K562 (cell line): ENCODE data around the gene HBG1. TPM values are rescaled to one million over a fixed set of nuclear protein-coding genes. Genes with fewer than 3 reads are reported as not detected.
A peak's percentile ranks its signal among the peaks of the same experiment; 100 is the strongest.

Source experiments
- CEBPB ChIP-seq: fragments of 450-650 bp; IDR thresholded peaks from 2 replicates; pipeline ENCODE4 v1.6.1; 2016; ENCODE audit warnings: missing genetic modification characterization, missing compliant biosample characterization
- FOXA1 ChIP-seq: fragments of 450-650 bp; IDR thresholded peaks from 2 replicates; pipeline ENCODE4 v1.6.1; 2016; ENCODE audit warnings: mild to moderate bottlenecking, borderline replicate concordance
- GMEB1 ChIP-seq: fragments of 250-450 bp; sonication (Bioruptor Pico); IDR thresholded peaks from 2 replicates; pipeline ENCODE4 v1.4.0; 2020; ENCODE audit warnings: mild to moderate bottlenecking
- HIVEP1 ChIP-seq: fragments of 250-450 bp; sonication (Bioruptor Pico); IDR thresholded peaks from 2 replicates; pipeline ENCODE4 v1.4.0; 2020; ENCODE audit warnings: mild to moderate bottlenecking
- MAFG ChIP-seq: fragments of 450-650 bp; conservative IDR thresholded peaks from 2 replicates; pipeline ENCODE4 v1.6.1; 2016; ENCODE audit warnings: missing genetic modification characterization, missing compliant biosample characterization
- MCM2 ChIP-seq: fragments of 450-650 bp; IDR thresholded peaks from 2 replicates; pipeline ENCODE4 v1.6.1; 2017; ENCODE audit warnings: low read depth, mild to moderate bottlenecking
- NFRKB ChIP-seq: fragments of 450-650 bp; IDR thresholded peaks from 2 replicates; pipeline ENCODE4 v1.6.1; 2016; ENCODE audit warnings: low read depth
- PYGO2 ChIP-seq: fragments of 450-650 bp; IDR thresholded peaks from 2 replicates; pipeline ENCODE4 v1.6.1; 2016; ENCODE audit warnings: mild to moderate bottlenecking, missing genetic modification characterization, moderate library complexity, missing compliant biosample characterization
- ZBTB12 ChIP-seq: fragments of 250-450 bp; sonication (Bioruptor Pico); IDR thresholded peaks from 2 replicates; pipeline ENCODE4 v1.4.0; 2020
- ZBTB43 ChIP-seq: sonication (generic); formaldehyde crosslinking; IDR thresholded peaks from 2 replicates; pipeline ENCODE4 v1.8.0; 2023; ENCODE audit warnings: mild to moderate bottlenecking, missing genetic modification reagents
- ZNF184 ChIP-seq: sonication (generic); formaldehyde crosslinking; IDR thresholded peaks from 2 replicates; pipeline ENCODE4 v1.5.0; 2020; ENCODE audit warnings: missing genetic modification reagents
- ZNF518B ChIP-seq: fragments of 250-450 bp; sonication (Bioruptor Pico); IDR thresholded peaks from 2 replicates; pipeline ENCODE4 v1.5.0; 2021; ENCODE audit warnings: mild to moderate bottlenecking, moderate library complexity
- polyA plus RNA-seq, 8 experiments: library from polyadenylated mRNA; depleted of rRNA in 4 of 8; stranded (reverse) in 5 of 8; unstranded in 3 of 8; fragments of >200 nt; fragmentation: Nextera tagmentation in 2 of 8; fragmentation: Illumina TruSeq in 1 of 8; extraction: Ambion mirVana in 2 of 8; extraction: Trizol in 1 of 8; gene quantifications; 2 replicates each; pipeline versions ENCODE4 v1.2.1 to v1.2.3, GENCODE V29; 2011 to 2014; ENCODE audit warnings: inconsistent platforms in 1 of 8, missing spikeins in 1 of 8
- total RNA-seq, 7 experiments: library from RNA; depleted of rRNA in 6 of 7; stranded (reverse); fragments of >200 nt in 6 of 7; fragmentation: Illumina TruSeq in 2 of 7; extraction: Trizol in 2 of 7; gene quantifications; 2 replicates each; pipeline versions ENCODE4 v1.2.1 to v1.2.3, GENCODE V29; 2011 to 2021; ENCODE audit warnings: low replicate concordance in 1 of 7
- TF ChIP-seq, protein P1 (sequence below): sonication (generic); formaldehyde crosslinking; IDR thresholded peaks from 2 replicates; pipeline ENCODE4 v1.8.0; 2022; ENCODE audit warnings: missing genetic modification reagents, mild to moderate bottlenecking, borderline replicate concordance

HBG1 gene
- total and polyA plus RNA-seq, 9 of the 15 experiments (the other 6 are each of a cell fraction or from before 2014, with no cell fraction given) = 1,066 to 16,338 (median 4,898) TPM

- TF ChIP-seq ZBTB43 (CRISPR knock-in tag) = no peak
- no peak for TF ChIP-seq ZBTB12
- TF ChIP-seq FOXA1 = no peak
- TF ChIP-seq, protein P1, sequence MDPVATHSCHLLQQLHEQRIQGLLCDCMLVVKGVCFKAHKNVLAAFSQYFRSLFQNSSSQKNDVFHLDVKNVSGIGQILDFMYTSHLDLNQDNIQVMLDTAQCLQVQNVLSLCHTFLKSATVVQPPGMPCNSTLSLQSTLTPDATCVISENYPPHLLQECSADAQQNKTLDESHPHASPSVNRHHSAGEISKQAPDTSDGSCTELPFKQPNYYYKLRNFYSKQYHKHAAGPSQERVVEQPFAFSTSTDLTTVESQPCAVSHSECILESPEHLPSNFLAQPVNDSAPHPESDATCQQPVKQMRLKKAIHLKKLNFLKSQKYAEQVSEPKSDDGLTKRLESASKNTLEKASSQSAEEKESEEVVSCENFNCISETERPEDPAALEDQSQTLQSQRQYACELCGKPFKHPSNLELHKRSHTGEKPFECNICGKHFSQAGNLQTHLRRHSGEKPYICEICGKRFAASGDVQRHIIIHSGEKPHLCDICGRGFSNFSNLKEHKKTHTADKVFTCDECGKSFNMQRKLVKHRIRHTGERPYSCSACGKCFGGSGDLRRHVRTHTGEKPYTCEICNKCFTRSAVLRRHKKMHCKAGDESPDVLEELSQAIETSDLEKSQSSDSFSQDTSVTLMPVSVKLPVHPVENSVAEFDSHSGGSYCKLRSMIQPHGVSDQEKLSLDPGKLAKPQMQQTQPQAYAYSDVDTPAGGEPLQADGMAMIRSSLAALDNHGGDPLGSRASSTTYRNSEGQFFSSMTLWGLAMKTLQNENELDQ (CRISPR knock-in tag) = no peak
- no peak for TF ChIP-seq MAFG (tag)
- TF ChIP-seq GMEB1 (CRISPR knock-in tag) = no peak
- TF ChIP-seq PYGO2 = no peak
- no peak for TF ChIP-seq CEBPB (tag)
- 0 out of 2 replicates have a peak, but pooled peaks have one; percentile 34 for TF ChIP-seq NFRKB
- no peak for TF ChIP-seq HIVEP1 (CRISPR knock-in tag)
- TF ChIP-seq ZNF184 (CRISPR knock-in tag) = no peak
- TF ChIP-seq MCM2 = no peak
- TF ChIP-seq ZNF518B = no peak
Measured at GRCh38 chr11:5279471-5280090, 29.9 kb upstream of the HBG1 start (continued).
